Stimulated activated CD8-positive, alpha-beta memory T cell treated with anti-CD3 and anti-CD28 coated beads, Interleukin-15, amount 100 ng/mL, for 1 hour (primary cell): ENCODE measurements around the gene TTLL10.

ENCODE experiments used
- DNase-seq: peaks from one replicate; pipeline ENCODE4 v3.0.0-alpha.2; 2020; ENCODE audit warnings: low read depth

TTLL10 gene

DNA sequence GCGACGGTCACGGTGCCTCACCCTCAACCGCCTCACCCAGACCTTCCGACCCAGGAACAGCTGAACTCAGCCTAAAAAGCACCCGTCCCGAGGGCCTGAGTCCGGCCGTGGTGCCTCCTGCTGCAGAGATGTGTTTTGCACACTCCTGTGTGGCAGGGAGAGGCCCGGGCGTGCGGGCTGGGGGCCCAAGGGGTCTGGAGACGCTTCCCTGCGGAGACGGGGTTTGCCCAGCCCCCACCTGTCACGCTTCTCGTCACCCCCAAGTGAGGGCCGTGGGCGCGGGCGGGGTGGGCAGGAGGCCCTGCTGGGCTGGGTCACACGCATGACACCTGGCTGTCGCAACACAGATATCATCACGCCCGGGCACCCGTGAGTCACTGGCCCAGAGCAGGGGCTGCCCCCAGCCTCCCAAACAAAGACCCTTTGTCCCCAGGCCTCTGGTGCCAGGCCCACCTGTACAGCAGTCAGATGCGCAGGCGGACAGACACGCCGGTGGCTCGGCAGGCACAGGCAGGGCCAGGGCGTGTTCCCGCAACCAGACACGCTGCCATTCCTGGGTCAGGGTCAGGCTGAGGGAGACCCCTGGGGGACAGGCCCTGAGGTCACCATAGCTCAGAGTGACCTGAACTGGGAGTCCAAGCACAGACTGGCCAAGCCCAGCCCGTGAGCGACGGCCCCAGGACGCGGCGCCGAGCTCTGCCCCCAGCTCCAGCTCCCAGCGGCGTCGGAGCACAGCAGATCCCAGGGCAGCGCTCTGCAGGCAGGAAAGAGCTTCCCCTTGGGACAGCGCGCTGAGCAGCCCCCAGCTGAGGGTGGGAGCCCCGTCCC is 64.4 kb downstream of the TTLL10 start:
- no peak for DNase-seq

DNA sequence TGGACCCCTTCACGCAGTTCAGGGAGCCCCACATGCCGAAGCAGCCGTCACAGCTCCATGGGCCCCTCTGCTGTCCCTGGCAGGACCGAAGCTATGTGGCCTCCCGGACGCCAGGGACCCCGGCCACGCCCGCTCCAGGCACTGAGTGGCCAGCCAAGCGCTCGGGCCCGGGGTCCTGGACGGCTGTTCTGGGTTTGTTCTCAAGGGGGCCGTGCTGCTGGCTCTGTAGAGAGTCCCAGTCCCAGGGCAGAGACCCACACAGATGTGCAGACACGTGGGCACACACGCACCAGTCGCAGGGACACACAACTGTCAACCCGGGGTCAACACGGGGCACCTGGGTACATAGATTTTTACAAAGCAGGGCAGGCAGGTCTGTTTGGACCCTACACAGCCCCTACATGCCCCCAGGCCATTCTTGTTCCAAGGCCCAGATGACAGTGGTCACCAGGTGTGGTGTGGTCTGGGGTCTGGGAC is 65.1 kb downstream of the TTLL10 start:
- DNase-seq = no peak

DNA sequence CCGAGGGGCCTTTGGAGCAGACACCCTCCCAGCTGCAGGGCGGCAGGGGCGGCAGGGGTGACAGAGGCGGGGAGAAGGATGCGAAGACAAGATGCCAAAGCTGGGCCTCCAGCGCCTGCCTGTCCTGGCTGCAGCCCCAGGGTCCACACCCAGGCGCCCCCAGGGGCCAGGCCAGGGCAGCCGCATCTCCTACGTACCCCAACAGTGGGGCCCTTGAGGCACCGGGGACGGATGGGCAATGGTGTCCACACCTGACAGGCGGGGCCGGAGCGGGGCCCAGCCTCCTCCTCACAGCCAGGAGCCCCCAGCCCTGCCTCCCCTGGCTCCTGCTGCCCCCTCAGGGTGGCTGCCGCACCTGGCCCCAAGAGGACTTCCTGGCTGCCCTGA is 65.5 kb downstream of the TTLL10 start:
- DNase-seq = no peak

DNA sequence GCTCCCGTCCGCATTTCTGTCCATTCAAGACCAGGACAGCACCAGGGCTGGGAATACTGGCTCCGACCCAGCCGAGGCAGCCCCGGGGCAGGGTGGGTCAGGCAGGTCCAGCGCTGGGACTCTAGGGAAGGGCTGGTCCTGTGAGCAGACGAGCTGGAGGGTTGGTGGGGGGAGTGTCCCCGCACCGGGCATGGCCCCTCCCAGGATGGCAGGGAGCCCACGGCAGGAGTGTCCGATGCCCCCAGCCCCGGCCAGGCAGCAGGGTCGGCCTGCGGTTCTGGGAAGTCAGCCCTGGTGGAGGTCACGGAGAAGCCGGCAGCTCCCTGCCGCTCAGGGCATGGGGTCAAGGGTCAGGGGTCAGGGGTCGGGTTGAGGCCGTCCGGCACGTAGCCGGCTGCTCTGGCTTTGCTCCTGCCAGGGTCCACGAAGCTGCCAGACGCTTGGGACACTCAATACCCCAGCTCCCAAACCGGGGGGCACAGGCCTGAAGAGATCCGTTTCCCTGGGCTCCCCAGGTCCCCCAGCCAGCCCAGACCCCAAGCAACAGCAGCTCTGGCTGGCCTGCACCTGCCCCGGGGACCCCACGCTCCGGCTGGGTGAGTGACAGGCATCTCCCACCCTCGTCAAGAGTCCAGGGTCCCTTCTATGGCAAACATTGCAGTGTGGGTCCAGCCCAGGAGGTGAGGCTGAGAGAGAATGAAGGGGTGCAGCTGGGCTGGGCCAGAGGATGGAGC is 66.1 kb downstream of the TTLL10 start:
- DNase-seq = no peak

DNA sequence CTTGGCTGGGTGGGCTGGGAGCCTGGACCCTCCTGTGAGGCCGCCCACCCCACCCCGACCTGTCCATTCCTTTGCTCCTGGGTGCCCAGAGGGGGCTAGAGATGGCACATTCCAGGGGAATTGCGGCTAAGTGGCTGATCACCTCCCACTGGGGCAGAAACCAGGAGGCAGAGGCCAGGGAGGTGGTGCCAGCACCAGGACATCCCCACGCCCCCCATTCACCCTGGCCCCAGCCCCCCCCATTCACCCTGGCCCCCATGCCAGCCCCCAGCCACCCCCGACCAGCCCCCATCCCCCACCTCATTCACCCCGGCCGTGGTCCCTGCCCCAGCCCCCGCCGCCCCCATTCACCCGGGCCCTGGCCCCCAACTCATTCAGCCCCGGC is 66.7 kb downstream of the TTLL10 start:
- no peak for DNase-seq

DNA sequence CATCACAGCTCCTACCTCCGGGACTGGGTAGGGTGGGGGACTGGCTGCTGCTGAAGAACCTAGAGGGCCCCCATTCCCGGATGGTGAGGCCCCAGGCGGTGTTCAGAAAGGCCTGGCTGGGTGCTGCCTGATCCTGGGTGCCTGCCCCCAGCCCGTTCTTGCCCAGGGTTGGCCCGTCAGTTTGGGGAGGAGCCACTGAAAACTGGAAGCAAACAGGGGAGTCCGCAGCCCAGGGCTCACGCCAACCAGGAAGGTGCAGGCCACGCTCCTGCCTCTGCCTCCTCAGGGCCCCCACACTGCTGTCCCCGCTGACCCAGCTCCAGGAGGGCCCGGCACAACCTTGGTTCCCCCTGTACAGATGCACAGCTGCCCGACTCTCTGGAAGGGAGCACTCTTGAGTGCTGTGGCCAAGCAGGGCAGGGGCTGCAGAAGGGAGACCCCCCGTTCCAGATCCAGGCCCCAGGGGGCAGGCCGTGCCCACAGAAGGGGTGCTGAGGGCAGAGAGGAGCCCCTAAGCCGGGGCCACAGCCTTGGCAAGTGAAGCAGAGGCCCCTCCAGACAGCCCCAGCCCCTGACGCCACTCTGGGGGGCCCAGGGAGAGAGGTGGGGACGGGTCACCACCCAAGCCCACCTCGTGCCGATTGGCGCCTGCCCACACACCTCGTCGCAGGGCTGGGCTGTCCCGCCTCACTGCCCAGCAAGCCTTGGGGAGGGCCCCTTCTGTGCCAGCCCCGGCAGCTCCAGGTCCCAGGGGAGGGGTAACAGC is 67.3 kb downstream of the TTLL10 start:
- DNase-seq = no peak

DNA sequence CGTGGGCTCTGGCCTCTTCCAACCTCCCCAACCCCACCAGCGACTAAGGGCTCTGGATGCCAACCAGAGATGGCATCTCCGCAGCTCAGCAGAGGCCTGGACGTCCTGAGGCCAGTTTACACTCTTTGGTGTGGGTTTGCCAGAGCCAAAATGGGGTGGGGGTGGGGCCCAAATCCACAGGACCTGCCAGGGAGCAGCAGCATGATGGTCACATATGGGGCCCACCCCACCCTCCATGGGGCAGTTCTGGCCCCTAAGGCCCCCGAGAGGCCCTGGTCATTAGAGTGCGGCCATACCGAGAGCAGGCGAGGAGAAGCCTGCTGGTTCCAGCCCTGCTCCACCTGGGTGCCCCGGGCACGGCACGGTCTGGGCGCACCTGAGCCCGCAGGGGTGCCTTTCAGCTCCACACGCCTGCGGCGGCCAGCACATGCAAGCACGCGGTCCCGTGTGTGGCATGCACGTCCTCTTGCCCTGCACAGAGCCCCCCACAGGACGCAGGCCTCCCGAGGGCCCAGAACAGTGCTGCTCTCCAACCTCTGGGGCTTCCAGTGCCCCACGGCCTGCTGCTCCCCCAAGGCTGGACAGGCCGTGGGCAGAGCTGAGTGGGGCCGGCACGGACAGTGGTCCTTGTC is 68.0 kb downstream of the TTLL10 start:
- DNase-seq = no peak

DNA sequence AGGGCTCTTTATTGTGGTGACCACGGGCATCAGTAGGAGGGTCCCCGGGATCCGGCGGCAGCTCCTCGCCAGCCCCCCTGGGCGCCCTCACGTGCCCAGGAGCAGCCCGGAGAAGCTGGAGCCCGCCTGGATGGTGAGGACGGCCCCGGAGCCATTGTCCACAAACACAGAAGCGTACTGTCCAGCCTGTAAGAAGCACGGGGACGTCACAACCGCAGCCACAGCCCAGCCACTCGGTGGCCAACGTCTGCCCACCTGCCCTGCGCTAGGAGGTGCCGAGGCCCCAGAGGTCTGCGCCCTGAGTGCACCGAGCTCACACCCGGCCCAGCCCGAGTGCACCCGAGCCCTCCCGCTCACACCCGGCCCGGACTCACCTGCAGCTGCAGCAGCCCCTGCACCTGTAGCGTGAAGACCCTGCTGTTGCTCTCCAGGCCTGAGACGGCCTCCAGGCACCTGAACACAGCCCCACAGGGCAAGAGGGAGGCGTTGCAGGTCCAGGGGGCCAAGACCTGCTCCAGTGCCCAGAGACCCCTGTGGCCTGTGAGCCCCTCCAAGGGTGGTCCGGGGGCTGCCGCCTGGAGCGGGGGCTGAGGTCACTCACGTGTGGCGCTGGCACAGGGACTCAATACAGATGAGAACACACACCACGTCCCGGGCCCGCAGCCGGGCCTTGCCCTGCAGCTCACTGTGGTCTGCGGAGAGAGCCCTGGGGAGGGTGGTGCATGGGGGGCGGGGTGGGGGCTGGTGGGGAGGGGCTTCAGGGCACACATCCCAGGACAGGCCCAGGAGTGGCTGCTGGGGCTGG is 69.0 kb downstream of the TTLL10 start:
- DNase-seq = no peak

DNA sequence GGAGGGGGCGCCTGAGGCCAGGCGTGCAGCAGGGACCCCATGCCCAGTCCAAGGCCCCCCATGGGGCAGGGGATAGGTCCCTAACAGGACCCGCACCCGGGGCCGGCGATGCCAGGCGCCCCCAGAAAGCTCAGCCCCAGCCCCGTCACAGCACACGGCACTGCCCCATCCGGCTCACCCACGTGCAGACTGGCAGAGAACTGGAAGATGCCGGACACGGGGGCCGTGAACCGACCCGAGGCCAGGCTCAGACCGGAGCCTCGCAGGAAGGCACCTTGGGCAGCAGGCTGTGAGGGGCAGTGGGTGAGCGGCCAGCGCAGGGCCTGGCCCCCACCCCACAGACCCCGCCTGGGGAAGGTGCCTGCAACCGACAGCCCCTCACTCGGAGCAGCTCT is 69.6 kb downstream of the TTLL10 start:
- DNase-seq = no peak

DNA sequence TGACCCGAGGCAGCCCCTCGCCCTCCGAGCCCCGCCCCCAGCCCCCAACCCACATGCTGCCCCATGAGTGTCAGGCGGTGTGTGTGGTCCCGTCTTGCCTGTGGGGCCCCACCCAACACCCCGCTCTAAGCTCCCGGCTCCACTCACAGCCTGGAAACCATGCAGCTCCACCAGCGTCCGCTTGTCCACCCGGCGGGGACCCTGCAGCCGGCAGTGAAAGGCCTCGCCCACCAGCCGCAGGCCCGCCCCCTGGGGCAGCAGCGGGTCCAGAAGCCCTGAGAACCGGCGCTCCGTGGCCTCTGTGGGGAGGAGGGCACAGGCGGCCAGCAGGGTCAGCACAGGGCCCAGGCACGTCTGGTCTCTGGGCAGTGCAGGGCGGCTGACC is 70.1 kb downstream of the TTLL10 start:
- DNase-seq = no peak

DNA sequence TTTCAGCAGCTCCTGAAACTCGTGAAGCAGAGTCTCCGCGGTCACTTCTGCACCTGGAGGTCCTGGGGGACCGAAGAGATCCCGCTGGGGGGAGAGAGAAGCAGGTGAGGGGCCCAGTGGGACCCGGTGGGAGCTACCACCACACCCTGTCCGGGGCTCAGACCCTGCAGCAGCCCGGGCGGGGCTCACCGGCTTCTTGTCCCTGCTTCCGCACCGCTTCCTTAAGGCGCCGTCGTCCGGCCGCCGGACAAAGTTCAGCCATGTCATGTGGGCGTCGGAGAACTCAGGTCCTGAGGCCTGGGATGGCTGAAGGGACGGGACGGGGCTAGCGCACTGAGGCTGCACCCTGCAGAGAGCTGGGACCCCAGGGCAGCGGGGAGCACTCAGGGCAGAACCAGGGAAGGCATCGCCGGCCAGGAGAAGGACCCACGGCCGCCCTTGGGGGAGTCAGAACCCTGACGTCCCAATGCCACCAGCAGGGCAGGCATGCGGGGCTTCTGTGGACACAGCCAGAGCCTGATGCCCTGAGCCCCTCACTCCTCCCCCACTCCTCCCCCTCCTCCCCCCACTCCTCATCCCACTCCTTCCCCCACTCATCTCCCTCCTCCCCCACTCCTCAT is 70.6 kb downstream of the TTLL10 start:
- no peak for DNase-seq

DNA sequence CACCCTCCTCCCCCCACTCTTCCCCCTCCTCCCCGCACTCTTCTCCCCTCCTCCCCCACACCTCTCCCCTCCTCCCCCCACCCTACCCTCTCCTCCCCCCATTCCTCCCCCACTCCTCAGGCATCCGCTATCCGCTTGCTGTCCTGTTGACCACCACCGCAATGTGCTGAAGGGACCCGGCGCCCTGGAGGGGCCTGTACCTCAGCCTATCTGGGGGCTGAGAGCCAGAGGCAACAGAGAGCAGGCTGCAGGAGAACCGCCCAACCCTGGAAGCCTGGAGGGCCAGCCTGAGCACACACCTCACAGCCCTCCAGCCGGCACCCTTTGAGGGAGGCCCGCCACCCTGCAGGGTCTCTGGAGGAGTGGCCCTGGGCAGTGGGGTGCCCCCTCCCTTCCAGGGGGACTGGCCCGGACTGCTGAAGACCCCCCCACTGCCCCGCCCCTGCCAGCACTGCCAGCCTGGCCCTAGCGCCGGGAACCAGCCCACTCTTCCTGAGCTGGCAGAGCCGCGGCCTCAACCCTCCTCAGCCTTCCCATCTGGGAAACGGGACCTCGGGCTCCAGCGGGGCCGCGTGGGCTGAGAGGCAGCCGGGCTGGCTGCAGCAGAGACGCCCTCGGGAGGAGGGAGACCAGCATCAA is 71.6 kb downstream of the TTLL10 start:
- DNase-seq = no peak

DNA sequence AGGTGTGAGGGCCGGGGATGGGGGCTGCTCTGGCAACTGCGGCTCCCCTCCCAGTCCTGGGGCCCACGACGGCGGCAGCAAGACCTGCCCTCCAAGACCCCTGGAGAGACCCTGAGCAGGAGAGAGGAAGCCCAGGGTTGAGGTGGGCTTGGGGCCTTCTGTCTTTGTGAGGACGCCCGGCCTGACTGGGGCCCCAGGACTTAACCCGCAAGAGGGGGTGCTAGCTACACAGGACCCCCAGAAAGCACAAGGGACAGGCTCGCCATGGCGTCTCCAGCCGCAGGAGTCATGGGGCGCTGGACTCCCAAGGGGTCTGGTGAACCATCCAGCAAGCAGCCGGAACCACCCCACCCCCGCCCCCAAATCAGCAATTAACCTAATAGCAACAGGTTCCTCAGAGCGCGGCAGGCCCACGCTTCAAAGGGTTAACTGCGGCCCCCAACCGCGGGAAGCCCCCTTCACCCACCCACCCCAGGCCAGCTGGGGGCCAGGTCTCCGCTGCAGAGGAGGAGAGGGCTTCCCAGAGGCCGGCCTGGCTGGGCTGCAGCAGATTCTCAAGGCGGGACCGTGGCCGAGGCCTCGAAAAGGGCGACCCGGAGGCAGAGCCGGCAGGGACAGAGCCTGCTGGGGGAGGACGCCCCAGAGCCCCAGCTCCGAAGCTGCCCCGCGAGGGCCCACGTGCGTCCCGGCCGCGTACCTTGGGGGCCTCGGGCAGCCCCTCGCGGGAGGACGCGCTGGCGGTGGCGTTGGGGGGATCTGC is 72.3 kb downstream of the TTLL10 start:
- no peak for DNase-seq

DNA sequence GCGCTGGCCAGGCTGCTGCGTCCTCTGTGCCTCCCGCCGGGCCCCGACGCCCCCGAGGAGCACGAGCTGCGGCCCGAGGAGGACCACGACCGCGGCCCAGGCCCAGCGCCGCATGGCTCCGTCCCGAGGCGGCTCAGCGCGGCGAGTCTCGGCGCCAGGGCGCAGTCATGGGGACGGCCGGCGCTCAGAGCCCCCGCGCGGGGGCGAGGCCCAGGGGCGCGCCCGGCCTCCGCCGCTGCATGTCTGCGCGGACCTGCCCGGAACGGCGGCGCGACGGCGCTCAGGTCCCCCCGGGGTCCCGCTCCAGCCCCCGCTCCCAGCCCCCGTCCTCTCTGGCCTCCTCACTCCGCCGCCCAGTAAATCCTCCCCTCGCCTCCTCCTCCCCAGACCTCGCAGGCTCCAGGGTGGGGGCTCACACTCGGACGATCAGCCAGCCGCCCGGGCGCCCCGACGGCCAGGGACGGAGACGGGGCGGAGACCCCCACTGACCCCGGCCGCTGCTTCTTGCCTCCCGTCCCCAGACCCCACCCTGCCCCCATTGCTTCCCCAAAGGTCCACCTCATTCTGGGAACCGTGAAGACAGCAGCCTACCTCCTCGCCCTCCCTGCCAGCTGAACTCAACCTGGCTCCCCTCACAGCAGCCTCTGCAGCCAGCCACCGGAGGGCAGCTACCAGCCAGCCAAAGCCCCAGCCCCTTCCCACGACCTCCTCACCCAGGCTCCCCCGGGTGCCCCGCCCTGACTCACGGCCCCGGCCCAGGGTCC is 73.1 kb downstream of the TTLL10 start, which contains the start of gene C1QTNF12:
C1QTNF12 (minus strand) TSS at position 146 of the 764 bp plus-strand sequence; CDS start at position 114, 32 bp downstream.
- no peak for DNase-seq

DNA sequence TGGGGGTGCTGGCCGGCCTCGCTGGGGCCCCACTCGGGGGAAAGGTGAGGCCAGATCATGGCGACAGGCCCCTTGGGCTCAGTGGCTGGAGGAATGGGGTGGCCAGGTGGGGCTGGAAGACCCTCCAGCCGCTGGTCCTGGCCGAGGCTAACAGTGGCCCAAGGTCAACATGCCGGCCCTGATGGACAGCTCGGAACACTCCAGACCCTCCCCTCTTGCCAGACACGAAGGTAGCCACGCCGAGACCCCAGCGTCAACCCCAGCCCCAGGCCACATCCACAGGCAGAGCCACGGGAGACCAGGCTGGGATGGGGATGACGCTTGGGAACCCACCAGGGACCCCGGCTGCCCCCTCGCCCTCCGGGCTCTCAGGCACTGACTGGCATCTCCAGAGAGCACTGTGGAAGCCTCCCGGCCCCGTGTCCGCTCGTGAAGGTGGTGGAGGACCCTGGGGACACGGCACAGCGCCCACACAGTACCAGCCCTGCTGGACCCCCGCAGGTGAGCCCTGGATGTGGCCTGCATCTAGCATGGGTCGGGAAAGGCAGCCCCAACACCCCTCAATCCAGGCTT is 73.7 kb downstream of the TTLL10 start:
- DNase-seq = no peak
